IPS DF 6.9 (cell line): ENCODE data around the gene CHERP.

ENCODE experiments used
- DNase-seq: peaks from one replicate; pipeline ENCODE4 v3.0.0-alpha.2; 2013; ENCODE audit warnings: low read depth, low spot score
- H3K27ac ChIP-seq: one replicate; pipeline ENCODE4 v1.5.1; 2013; ENCODE audit warnings: low read length, control low read depth
- H3K27me3 ChIP-seq: 2 replicates; pipeline ENCODE4 v1.6.1; 2013; ENCODE audit warnings: mild to moderate bottlenecking, low read length; ENCODE audit not compliant: control insufficient read depth, insufficient read depth
- H3K36me3 ChIP-seq: 2 replicates; pipeline ENCODE4 v1.6.1; 2013; ENCODE audit warnings: low read length; ENCODE audit not compliant: control insufficient read depth, insufficient read depth
- H3K4me1 ChIP-seq: 2 replicates; pipeline ENCODE4 v1.6.1; 2013; ENCODE audit warnings: low read length; ENCODE audit not compliant: control insufficient read depth, insufficient read depth
- H3K4me3 ChIP-seq: 2 replicates; pipeline ENCODE4 v1.5.1; 2013; ENCODE audit warnings: mild to moderate bottlenecking, low read length
- H3K9me3 ChIP-seq: 2 replicates; pipeline ENCODE4 v1.6.1; 2013; ENCODE audit warnings: low read length, inconsistent platforms; ENCODE audit not compliant: control insufficient read depth, insufficient read depth
- WGBS: extraction: QIAGEN DNeasy Blood & Tissue Kit; methylation state at CpG from one replicate; pipeline ENCODE4 v1.1.7; 2013; ENCODE audit warnings: mixed read lengths, missing lambda C conversion rate; ENCODE audit not compliant: insufficient read length, insufficient coverage; 5-methylcytosine and 5-hydroxymethylcytosine counted together

The CHERP gene

DNA sequence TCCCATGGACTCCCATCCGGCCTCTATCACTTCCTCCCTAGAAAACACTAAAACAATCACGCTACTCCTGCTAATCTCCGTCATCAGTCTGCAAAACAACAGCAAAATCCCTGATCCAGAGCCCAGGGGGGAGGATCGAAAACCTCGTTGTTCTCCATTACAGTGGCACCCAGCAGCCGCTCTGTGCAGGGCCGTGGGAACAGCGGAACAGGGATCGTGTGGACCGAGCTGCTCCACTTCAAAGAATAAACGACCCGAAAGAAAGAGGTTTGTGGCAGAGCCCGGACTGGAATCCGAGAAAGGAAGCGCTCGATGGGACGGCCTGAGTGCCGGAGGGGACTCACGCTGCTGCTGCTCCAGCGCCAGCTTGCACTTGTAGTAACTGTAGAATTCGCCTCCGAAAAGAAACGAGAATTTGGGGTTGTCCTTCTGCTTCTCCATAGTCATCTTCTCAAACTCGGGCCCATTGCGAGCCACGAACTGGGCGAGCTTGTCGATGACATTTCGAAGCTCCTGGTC is 652 bp downstream of the CHERP start:
- H3K36me3 ChIP-seq: 0 out of 2 replicates have a peak, but pooled peaks cover 6% of the 10 kb centered on the region
- no CpG with 5 or more reads among the region's 29 CpGs for WGBS
- H3K27me3 ChIP-seq: no peaks in the 10 kb centered on the region
- no peak overlapping the region for H3K27ac ChIP-seq
- no peaks in the 10 kb centered on the region for H3K9me3 ChIP-seq
- DNase-seq: no peak
- peak overlapping the region; percentile 85 for H3K4me3 ChIP-seq
- H3K4me1 ChIP-seq: no peaks in the 10 kb centered on the region

DNA sequence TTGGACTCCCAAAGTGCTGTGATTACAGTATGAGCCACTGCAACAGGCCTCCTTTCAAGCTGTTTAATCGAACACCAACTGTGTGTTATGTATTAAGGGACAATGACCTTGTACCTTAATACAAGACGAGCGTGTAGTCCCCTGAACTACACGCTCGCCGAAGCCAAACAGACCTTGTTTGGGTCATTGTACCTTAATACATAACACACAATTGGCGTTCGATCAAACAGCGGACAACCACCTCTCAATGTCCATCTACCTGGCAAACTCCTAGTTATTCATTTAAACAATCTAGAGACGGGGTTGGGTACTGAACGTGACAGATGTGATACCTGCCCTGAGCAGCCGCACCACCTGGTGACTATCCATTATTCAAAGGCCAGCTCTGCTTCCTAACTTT is 1.3 kb downstream of the CHERP start:
- peak overlapping the region; percentile 85; the same call in 1 of the 2 replicates for H3K4me3 ChIP-seq
- no peaks in the 10 kb centered on the region for H3K27me3 ChIP-seq
- no peak overlapping the region for H3K27ac ChIP-seq
- peaks cover 8% of the 10 kb centered on the region; the same call in 1 of the 2 replicates for H3K36me3 ChIP-seq
- H3K4me1 ChIP-seq: no peaks in the 10 kb centered on the region
- H3K9me3 ChIP-seq: no peaks in the 10 kb centered on the region
- no CpG with 5 or more reads among the region's 12 CpGs for WGBS
- DNase-seq: no peak

- H3K27ac ChIP-seq: no peak overlapping the region
- no peak overlapping the region for H3K4me3 ChIP-seq
- H3K9me3 ChIP-seq: no peaks in the 10 kb centered on the region
- no peaks in the 10 kb centered on the region for H3K4me1 ChIP-seq
- no peak for DNase-seq
- WGBS: no CpG with 5 or more reads among the region's 13 CpGs
- H3K27me3 ChIP-seq: no peaks in the 10 kb centered on the region
- peaks cover 32% of the 10 kb centered on the region for H3K36me3 ChIP-seq
Measured at GRCh38 chr19:16537111-16537510, 5.1 kb downstream of the CHERP start.

- Histone ChIP-seq H3K27ac (no peak overlapping the region), H3K27me3 (no peaks in the 10 kb centered on the region), H3K4me3 (no peak overlapping the region), H3K36me3 (peaks cover 40% of the 10 kb centered on the region), H3K9me3 (no peaks in the 10 kb centered on the region), H3K4me1 (no peaks in the 10 kb centered on the region)
- no CpG with 5 or more reads among the region's 9 CpGs for WGBS
- no peak for DNase-seq
Measured at GRCh38 chr19:16536130-16536529, 6.1 kb downstream of the CHERP start.

DNA sequence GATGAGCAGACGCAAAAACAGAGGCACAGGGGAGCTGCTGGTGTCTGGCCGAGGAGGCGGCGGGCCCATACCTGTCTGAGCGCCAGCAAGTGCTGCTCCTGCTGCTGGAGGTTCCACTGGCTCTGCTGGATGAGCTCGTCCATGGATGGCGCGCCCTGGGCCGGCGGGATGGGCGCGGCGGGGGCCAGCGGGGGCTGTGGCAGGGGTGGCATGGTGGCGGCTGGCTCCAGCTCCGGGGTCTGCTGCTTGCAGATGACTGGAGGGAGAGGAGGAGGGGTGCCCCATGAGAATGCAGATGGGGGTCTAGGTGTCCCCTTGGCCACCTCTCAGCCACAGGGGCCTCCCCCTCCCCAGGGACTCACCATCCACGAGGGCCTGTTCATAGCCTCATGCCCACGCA is 6.9 kb downstream of the CHERP start:
- Histone ChIP-seq H3K36me3 (peaks cover 47% of the 10 kb centered on the region), H3K27me3 (no peaks in the 10 kb centered on the region), H3K9me3 (no peaks in the 10 kb centered on the region), H3K4me1 (no peaks in the 10 kb centered on the region), H3K27ac (no peak overlapping the region), H3K4me3 (no peak overlapping the region)
- no peak for DNase-seq
- WGBS: no CpG with 5 or more reads among the region's 18 CpGs

GRCh38 chr19:16532440-16533234 is 9.6 kb downstream of the CHERP start:
- Histone ChIP-seq H3K4me3 (no peak overlapping the region), H3K36me3 (peaks cover 61% of the 10 kb centered on the region), H3K27me3 (no peaks in the 10 kb centered on the region), H3K9me3 (no peaks in the 10 kb centered on the region), H3K4me1 (no peaks in the 10 kb centered on the region), H3K27ac (no peak overlapping the region)
- WGBS: no CpG with 5 or more reads among the region's 47 CpGs
- DNase-seq: no peak

DNA sequence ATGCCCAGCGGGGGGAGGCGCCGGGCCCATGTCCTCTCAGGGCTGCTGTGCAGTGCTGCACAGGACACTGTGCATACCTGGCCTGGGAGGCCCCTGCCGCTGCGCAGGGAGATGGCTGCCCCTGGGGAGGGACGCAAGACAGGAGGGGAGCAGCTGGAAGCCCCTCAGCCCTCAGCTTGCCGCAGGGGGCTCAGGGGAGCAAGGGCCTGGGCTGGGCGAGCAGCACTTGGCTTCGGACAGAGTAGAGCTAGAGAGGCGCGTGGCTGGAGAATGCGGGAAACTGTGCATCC is 10.9 kb downstream of the CHERP start:
- DNase-seq: no peak
- Histone ChIP-seq H3K27me3 (no peaks in the 10 kb centered on the region), H3K4me3 (no peak overlapping the region), H3K9me3 (no peaks in the 10 kb centered on the region), H3K27ac (no peak overlapping the region), H3K4me1 (no peaks in the 10 kb centered on the region), H3K36me3 (peaks cover 69% of the 10 kb centered on the region)
- WGBS: no CpG with 5 or more reads among the region's 12 CpGs

DNA sequence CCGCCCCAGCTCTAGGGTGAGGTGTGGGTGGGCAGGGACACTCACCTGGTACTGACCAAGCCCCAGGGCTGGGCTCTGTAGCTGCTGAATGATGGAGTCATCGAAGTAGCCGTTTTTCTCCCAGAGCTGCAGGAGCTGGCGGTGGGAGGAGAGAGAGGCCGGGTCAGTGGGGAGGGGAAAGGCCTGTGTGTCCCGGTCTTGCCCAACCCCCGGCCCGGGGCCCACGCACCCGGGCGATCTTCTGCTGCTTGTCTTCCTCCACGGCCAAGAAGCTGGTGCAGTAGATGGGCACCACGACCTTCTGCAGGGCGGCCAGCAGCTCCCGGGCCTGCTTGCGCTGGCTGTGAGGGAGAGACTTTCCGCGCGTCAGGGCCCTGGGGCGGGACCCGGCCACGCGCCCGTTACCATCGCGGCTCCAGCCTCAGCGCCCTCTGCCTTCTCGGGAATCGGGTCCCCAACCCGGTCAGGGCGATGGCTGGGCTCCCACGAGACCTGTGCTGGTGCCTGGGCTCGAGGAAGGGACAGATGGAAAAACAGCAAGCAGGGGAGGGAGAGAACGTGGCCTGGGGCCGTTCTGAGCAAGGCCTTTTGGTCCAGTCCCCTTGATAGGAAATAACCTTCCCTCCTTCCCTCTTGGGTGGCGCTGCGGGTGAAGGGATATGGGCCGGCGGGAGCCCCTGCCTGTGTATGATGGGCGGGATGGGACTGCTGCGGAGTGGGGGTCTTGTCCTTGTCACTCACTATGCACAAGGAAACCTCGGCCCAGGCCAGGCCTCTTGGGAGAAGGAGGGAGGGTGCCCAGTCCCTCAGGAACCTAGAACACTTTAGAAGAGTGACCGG is 11.5 kb downstream of the CHERP start:
- no CpG with 5 or more reads among the region's 43 CpGs for WGBS
- H3K36me3 ChIP-seq: peaks cover 71% of the 10 kb centered on the region

DNA sequence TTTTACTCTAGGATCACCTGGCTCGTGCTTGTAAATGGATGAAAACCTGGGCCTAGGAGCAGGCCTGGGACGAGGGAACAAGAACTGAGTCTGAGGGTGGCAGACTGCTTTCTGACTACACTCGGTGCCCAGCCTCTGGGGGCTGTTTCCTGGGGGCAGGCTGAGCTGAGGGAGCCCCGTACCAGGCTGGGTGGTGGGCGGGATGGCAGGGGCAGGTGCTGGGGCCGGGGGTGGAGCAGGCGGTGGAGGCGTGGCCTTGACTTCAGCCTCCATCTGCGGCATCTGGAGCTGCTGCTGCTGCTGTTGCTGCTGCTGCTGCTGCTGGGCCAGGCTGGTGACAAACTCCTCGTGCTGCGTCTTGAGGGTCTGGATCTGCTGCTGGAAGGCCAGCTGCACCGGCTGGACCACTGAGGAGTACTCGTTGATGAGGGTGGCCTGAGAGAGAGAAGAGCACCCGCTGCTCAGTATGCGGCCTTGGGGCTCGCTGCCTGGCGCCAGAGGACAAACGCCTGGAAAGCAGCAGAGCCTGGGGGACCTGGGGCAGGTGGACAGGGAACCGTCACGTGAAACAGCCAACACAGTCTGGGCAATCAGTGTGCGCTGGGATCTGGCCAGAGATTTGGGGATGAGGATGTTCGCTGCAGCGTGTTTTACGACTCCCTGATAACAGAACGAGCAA is 12.6 kb downstream of the CHERP start:
- peaks cover 74% of the 10 kb centered on the region for H3K36me3 ChIP-seq
- no CpG with 5 or more reads among the region's 25 CpGs for WGBS

More for the DNA sequence above, 11.5 kb downstream of the CHERP start:
- Histone ChIP-seq H3K27ac (no peak overlapping the region), H3K4me1 (no peaks in the 10 kb centered on the region), H3K27me3 (no peaks in the 10 kb centered on the region), H3K4me3 (no peak overlapping the region), H3K9me3 (no peaks in the 10 kb centered on the region)
- no peak for DNase-seq

DNA sequence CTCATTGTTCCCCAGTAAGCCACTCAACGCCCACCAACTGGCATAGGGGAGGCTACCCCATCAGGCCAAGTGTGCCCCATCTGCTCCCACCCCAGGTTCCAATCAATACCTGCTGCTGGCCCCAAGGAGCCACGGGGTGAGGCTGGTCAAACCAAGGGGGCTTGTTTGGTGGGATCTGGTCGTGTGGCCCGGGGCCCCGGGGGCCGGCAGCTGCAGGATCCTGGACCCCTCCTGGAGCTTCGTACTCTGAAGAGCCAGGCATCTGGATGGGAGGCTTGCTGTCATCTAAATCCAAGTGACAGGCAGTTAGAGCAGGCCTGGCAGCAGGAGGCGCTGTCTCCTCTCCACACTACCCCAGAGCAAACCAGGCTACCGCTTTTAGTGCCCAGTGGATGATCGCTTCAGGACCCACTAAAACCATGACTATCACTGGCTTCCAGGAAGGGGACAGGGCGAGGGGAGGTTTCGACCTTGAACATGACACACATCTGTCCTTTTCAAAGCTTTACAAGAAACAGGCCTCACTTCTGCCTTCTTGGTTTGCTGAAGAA is 14.2 kb downstream of the CHERP start:
- H3K9me3 ChIP-seq: no peaks in the 10 kb centered on the region
- no peak overlapping the region for H3K27ac ChIP-seq
- no peak overlapping the region for H3K4me3 ChIP-seq
- no CpG with 5 or more reads among the region's 12 CpGs for WGBS
- no peak for DNase-seq
- no peaks in the 10 kb centered on the region for H3K27me3 ChIP-seq
- peaks cover 79% of the 10 kb centered on the region for H3K36me3 ChIP-seq
- no peaks in the 10 kb centered on the region for H3K4me1 ChIP-seq

More for the DNA sequence above, 12.6 kb downstream of the CHERP start:
- no peaks in the 10 kb centered on the region for H3K9me3 ChIP-seq
- no peaks in the 10 kb centered on the region for H3K4me1 ChIP-seq
- H3K4me3 ChIP-seq: no peak overlapping the region
- no peaks in the 10 kb centered on the region for H3K27me3 ChIP-seq
- no peak for DNase-seq
- no peak overlapping the region for H3K27ac ChIP-seq
